ENCODE measurements around the gene GUCY1A2.

DNA sequence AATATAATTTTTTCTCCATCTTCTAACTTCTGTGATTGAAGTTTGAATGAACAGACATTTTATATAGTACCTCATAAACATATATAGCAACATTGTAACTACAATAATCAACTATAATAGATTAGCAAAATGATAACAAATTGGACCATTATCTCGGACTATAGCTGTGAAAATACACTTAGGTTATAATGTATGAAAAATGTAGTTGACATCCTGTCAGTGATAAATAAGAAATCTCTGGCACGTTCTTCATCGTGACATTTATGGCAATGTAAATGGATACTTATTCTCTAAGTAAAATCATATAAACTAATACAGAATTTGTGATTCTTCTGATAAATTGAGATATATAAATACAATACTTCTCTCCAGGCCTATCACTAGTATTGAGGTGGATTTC, 333.3 kb downstream of the GUCY1A2 start:
- TF ChIP-seq, protein P1, sequence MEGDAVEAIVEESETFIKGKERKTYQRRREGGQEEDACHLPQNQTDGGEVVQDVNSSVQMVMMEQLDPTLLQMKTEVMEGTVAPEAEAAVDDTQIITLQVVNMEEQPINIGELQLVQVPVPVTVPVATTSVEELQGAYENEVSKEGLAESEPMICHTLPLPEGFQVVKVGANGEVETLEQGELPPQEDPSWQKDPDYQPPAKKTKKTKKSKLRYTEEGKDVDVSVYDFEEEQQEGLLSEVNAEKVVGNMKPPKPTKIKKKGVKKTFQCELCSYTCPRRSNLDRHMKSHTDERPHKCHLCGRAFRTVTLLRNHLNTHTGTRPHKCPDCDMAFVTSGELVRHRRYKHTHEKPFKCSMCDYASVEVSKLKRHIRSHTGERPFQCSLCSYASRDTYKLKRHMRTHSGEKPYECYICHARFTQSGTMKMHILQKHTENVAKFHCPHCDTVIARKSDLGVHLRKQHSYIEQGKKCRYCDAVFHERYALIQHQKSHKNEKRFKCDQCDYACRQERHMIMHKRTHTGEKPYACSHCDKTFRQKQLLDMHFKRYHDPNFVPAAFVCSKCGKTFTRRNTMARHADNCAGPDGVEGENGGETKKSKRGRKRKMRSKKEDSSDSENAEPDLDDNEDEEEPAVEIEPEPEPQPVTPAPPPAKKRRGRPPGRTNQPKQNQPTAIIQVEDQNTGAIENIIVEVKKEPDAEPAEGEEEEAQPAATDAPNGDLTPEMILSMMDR (IDR thresholded peaks at IDR 0.05; ENCODE audit: extremely low read depth in 1 of 2, insufficient read depth in 1 of 2, low read depth in 1 of 2, low read length in 2 of 2): no peak
- TF ChIP-seq EZH2 (IDR thresholded peaks at IDR 0.05; ENCODE audit: borderline replicate concordance, low read depth, low read length, severe bottlenecking): no peak
- no peak for TF ChIP-seq POLR2A (IDR thresholded peaks at IDR 0.05; ENCODE audit: low read depth, low read length)
